ENCODE results near the gene SNTB2.

DNA sequence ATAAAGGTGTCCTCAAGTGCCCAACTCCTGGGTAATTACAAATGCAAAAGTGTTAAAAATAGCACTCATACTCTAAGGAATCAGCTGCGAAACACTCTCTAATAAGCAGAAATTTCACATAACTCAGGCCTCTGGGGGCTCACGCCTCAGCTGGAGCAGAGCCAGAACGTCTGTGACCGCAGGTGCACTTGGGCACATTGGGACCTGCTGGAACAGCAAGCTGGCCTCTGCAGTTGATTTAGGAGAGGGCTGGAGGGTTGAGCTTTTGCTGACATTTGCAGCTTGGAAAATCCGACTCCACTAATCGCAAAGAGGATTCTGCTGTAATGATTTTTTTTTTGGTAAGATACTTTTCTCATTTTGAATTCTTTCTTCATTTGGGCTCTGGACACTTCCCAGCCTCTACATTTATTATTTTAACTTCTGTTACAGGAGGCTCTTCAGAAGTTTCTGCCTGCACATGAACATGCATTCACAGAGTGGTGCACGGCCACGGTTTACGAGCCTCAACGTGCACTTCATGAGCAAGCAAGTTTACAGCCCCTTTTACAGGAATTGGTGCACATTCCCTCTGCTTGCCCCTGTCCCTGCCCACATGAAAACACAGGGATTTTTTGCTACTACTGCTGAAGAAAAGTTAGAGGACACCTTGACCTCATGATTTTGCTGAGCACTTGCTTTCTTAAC, 4.1 kb upstream of the SNTB2 start:
- TF ChIP-seq EZH2 (IDR thresholded peaks at IDR 0.05; ENCODE audit: borderline replicate concordance, low read depth, low read length, severe bottlenecking) (no peak), CTCF (IDR thresholded peaks at IDR 0.05; ENCODE audit: extremely low read depth in 1 of 2, insufficient read depth in 1 of 2, low read depth in 1 of 2, low read length in 2 of 2) (no peak), POLR2AphosphoS5 (IDR thresholded peaks at IDR 0.05; ENCODE audit: insufficient read depth, low read depth, low read length) (no peak)
- TF ChIP-seq, protein P1, sequence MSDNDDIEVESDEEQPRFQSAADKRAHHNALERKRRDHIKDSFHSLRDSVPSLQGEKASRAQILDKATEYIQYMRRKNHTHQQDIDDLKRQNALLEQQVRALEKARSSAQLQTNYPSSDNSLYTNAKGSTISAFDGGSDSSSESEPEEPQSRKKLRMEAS (IDR thresholded peaks at IDR 0.05; ENCODE audit: insufficient read depth, insufficient read length), result no peak

All from endothelial cell of umbilical vein (primary cell).